ENCODE results near the gene FAF2.
"Not testable (repeated sequence)": the region's sequence is repeated elsewhere in the genome, so short reads cannot be mapped to it uniquely, and the experiment has no call there.

The FAF2 gene

GRCh38 chr5:176447978-176448608, at the start of gene FAF2:
Gene FAF2 (plus strand): TSS chr5:176448385. CDS start chr5:176448408, 23 bp downstream.
- peak; percentile 93 to 98 for DNase-seq (ENCODE audit: low read depth in 2 of 2)

DNA sequence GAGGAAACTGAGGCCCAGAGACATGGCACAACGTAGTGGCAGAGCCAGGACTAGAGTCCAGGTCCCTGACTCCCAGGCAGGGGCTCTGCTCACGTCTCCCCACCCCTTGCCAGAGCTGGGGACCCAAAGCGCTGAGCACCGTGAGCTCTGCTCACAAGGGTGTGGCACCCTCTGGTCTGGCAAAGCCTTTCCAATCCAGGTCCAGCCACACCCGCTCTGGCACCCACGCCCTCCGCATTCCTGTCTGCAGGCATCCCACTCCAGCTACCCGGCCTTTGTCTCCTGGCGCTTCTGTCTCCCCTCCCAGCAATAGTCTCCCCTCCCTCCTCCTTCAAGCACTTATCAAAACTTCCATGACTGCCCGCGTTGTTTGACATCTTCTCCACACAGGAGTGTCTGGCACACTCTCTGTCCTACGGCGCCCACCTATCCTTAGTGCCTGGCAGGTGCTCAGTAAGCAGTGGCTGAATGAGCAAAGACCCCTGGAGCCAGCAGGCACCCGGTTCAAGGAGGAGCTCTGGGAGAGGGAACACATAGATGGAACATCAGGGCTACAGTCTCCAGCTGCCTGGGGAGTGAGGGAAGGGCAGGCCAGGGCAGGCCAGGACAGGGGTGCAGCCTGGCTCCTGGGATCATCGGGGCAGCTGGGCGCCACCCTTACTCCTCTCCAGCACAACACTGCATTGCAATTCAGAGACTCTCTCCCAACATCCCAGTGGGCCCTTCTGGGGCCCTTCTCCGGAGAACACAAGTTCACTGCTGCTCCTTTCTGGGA, 47.6 kb upstream of the FAF2 start:
- no peak for DNase-seq (ENCODE audit: low read depth in 2 of 2)

- DNase-seq (ENCODE audit: low read depth in 2 of 2) = no peak
Measured at GRCh38 chr5:176401281-176402205, 46.6 kb upstream of the FAF2 start.

GRCh38 chr5:176405656-176406435, 42.3 kb upstream of the FAF2 start:
- DNase-seq (ENCODE audit: low read depth in 2 of 2) = no peak

DNA sequence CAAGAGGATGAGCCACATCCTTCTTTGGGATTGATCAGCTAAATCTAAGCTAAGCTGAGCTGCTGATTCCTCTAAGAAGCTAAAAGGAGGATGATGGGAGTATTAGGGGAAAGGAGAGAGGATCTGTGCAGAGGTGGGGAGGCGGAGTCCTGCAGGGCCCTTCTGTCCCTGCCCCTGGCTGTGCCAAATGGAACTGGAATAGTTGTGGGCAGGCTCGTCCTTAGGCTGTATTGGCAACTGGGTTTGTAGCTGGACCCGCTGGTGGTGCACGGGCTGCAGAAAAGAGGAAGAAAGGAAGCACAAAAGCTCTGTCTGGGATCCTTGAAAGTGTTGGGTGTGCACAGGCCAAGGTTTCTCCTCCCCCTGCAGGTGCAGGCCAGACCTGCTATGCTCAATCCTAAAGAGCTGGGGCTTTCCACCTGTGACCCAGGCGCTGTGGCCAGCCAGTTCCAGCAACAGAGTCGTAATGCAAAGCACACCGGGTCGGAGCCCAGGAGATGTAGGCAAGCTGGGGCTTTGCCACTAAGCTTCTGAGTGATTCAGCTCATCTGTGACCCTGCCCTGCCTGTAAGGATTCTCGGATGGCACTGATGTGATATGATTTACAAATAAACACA, 41.6 kb upstream of the FAF2 start:
- DNase-seq (ENCODE audit: low read depth in 2 of 2) = no peak

DNA sequence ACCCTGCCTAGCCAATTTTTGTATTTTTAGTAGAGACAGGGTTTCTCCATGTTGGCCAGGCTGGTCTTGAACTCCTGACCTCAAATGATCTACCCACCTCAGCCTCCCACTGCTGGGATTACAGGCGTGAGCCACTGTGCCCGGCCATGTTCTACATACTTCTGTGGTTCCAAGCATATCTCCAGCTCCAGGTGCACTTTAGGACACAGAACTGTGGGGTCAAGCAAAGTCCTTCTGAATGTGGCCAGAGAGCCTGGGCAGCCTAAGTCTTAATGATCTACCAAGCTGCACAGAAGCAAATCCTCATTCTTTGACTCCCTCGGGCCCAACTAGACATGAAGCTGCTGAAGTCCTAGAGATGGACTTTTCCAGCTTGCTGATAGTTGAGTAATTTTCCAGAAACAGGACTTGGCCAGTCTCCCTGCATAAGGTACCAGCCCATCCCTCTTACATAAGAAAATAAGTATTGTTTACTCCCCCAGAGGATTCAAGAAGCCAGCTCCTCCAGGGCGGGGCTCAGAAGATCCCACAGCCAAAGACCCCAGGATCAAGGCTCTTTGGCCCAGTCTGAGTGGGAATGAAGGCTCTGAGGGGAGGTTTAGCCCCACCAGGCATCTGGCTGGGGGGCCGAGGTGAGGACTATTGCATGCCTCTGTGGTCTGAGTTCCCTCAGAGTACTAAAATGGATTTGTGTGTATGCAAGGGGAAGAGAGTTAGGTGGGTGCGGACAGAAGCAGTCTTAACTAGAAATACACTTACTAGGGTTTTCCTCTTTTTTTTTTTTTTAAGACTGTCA, 40.5 kb upstream of the FAF2 start:
- DNase-seq (ENCODE audit: low read depth in 2 of 2) = no peak

- DNase-seq (ENCODE audit: low read depth in 2 of 2) = not testable (repeated sequence)
Measured at GRCh38 chr5:176408252-176408573, 40.0 kb upstream of the FAF2 start.

- DNase-seq (ENCODE audit: low read depth in 2 of 2) = no peak
Measured at GRCh38 chr5:176408590-176408989, 39.6 kb upstream of the FAF2 start.

DNA sequence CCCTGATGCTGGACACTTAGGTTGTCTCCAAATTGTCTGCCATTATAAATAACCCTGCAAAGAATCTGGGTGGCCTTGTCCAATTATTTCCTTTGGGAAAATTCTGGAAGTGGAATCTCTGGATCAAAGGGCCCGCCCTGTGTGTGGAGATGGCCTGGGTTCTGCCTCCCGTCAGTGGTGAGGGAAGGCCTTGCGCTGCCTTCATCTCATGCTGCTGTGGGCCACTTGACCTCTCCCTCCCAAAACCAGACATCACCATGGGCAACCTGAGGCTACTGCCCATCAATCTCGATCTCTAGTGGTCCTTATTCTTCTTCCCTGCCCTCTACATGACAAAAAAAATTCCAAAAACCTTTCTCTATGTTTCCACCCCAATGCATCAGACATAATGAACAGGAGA, 38.4 kb upstream of the FAF2 start:
- no peak for DNase-seq (ENCODE audit: low read depth in 2 of 2)

DNA sequence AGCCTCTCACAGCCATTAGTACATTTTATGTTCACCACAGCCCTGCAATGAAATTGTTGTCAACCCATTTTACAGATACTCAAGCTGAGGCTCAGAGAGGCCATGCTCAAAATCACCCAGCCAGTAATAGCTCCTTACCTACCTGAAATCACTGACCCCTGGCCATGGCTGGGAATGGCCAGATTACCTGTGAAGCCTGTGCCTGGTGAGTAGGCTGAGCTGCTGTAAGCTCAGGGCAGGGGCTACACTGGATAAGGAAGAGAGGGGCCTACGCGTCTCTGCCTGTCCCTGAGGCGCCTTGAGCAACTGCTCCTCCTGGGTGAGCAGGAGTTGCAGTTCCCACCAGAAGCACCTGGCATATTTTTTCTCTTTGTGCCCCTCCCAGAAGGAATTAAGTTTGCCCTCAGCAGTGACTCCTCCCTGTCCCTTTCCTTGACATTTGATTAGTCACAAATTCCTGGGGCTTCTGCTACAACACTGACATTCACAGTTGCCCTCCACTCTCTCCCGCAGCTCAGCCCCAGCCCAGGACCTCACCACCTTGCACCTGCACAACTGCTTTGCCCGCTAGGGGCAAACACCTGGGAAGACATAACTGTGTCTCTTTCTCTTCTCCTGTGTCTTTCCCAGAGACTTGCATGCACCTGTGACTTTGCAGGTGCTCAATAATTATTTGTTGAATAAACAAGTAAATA, 37.6 kb upstream of the FAF2 start:
- DNase-seq (ENCODE audit: low read depth in 2 of 2) = no peak

GRCh38 chr5:176412517-176413254, 35.5 kb upstream of the FAF2 start:
- DNase-seq (ENCODE audit: low read depth in 2 of 2) = no peak

DNA sequence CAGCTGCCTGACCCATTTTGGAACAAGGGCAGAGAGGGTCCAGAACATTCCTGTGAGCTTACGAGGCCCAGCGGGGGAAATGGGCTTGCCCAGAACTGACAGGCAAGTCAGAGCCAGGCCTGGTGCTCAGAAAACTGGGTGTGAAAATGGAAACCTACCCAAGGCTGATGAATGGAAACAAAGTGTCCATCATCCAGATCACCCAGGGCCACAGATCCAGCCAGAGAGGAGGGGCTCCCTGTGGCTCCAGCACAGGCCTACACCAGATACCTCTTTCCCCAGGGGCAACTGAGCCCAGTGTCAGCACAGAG, 35.0 kb upstream of the FAF2 start:
- DNase-seq (ENCODE audit: low read depth in 2 of 2) = no peak

DNA sequence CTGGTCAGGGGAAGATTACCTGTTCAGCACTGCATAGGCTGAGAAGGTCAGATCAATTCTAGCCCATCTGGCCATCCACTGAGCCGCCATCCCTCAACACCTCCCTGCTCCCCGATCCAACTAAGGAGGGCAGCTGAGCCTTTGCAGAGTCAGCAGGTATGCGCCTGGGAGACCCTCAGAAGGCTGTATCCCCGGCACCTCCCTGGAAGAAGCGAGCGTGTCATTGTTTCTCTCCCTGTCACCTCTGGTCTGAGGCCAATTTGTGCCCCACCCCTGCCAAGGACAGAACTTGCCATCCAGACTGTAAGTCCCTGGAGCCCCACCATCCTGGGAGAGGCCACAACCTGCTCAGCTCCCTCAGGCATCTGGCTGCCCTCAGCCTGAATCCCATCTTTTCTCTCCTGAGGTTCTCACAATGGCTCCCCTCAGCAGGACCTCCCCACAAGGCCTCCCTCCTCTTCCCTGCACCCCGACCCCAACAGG, 34.4 kb upstream of the FAF2 start:
- no peak for DNase-seq (ENCODE audit: low read depth in 2 of 2)

DNA sequence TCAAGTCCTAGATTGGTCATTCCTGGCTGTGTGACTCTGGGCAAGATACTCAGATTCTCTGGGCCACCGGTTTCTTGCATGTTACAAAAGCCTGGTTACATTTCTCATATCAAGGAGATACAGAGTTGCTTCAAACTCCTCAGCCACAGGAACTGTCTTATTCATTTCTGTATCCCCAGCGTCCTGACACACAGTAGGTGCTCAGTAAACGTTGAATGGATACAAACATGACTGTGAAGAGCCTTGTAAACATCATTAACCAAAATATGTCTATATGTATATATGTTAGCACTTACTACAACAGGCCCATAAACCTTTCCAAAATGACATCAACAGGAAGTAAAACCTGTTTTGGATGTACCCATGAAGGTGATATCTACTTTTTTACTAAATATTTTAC, 33.5 kb upstream of the FAF2 start:
- DNase-seq (ENCODE audit: low read depth in 2 of 2) = no peak

DNA sequence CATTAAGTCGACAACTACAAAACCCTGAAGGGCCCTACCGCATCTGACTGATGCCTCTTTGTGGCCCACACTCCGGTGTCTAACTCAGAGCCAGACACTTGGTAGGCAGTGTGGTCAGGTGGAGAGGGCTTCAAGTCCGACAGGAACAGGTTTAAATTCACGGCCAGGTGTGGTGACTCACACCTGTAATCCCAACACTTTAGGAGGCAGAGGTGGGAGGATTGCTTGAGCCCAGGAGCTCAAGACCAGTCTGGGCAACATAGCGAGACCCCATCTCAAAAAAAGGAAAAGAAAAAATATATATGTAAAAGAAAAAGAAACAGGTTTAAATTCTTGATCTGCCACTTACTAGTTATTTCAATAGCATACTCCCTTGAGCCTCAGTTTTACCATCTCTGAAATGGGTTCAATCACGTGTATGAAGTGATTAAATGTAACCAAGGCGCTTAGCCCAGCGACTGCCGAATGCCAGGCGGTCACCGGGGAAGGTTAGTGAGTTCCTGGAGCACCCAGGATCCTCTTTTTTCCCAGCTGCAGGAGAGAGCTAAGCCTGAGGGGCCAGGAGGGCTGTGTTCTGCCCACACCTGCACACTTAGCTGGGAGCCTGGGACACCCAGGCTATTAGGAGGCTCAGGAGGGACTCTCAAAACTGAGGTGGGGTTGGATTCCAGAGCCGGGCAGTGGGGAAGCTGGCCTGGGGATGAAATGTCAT, 32.8 kb upstream of the FAF2 start:
- no peak for DNase-seq (ENCODE audit: low read depth in 2 of 2)

DNA sequence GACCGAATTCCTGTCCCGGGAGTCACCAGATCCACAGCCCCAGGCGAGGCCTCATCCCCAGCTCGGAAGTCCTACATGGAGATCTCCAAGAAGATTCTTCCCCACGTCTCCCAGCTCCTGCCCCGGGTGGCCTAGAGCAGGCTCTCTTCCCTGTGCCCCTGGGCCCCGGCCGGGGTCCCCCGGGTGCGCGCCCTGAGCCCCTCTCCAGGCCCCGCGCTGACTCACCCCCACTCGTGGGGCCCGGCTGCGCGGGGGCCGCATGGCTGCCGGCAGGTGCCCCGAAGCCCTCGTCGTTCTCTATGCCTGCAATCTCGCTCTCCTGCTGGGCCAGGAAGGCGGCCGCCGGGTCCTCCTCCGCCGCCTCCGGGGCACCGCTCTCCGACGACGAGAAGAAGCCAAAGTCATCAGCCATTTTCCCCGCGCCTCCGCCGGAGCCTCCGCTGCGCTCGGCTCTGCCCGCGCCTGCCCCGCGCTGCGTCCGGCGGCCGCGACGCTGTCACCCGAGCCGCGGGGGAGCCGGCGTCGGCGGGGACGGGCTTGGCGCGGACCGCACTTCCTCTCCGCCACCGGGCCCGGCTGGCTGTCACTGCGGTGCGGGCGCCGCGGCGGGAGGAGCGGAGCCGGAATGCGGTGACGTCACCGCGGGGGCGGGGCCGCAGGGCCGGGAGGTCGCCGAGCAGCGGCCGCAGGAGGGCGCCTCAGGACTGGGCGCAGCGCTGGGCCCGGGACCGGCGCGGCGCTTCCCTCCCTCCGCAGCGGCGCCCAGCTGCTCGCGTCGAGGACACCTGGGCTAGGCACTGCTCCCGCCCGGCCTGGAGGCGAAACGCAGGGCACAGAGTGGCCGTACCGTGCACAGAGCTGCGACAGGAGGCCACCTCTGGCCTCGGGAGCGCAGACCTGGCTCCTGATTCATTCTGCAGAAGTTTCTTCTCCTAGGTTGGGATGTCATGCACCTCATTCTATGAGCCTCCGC, 31.9 kb upstream of the FAF2 start, which contains the start of gene CLTB:
CLTB (minus strand) TSS at position 588 of the 973 bp plus-strand sequence; CDS start at position 412, 176 bp downstream.
- peak; percentile 72 to 87 for DNase-seq (ENCODE audit: low read depth in 2 of 2)

DNA sequence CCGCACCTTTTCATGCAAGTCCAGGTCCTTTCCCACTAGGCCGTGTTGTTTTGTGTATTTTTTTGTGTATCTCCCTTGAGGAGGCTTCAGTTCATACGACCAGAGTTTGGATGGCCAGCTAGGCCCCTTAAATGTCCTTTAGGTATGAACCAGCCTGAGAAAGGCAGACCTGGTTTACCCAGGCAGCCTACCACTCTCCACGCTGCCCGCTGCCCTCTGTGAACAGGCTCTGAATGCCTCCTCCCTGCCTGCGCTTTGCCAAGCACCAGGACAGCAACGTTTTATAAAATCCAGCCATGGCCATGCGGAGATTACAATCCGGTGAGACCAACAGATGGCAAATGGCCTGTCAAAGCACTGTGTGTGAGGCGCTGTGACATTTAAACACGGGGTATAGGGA, 31.2 kb upstream of the FAF2 start:
- DNase-seq (ENCODE audit: low read depth in 2 of 2) = no peak

Data from stimulated activated CD8-positive, alpha-beta memory T cell treated with anti-CD3 and anti-CD28 coated beads, Interleukin-15, amount 100 ng/mL, for 4 hours (primary cell).